ENCODE data around the gene TMEM256. TPM values are rescaled to one million over a fixed set of nuclear protein-coding genes. Genes with fewer than 3 reads are reported as not detected.

Gene TMEM256
- polyA plus RNA-seq, 3 donors, result 39.2 to 81.4 (median 72.6) TPM

- H3K36me3 Mint-ChIP-seq, result no peaks in the 10 kb centered on the region
- H3K36me3 ChIP-seq (replicated peaks in 1 of 2; ENCODE audit: control insufficient read depth in 1 of 2, insufficient read depth in 2 of 2, low read length in 2 of 2), result no peaks in the 10 kb centered on the region
- H3K27ac Mint-ChIP-seq, result no peak overlapping the region
- H3K4me2 ChIP-seq (replicated peaks; ENCODE audit: extremely low read depth, low read length, poor library complexity, severe bottlenecking), result no peak overlapping the region
- H3K9me3 Mint-ChIP-seq, result no peaks in the 10 kb centered on the region
- H3K4me1 Mint-ChIP-seq, result peaks cover 11% of the 10 kb centered on the region
- H3K9ac ChIP-seq (ENCODE audit: insufficient read depth, low read length, poor library complexity, severe bottlenecking), result no peak overlapping the region
- H4K20me1 ChIP-seq (ENCODE audit: insufficient read depth, low read length), result peaks cover under 1% of the 10 kb centered on the region
- H3K79me2 ChIP-seq (ENCODE audit: insufficient read depth, low read length), result peaks cover 4% of the 10 kb centered on the region
- H3K27me3 Mint-ChIP-seq (ENCODE audit: low read depth in 3 of 3), result no peaks in the 10 kb centered on the region
- H2AFZ ChIP-seq (ENCODE audit: insufficient read depth, low read depth, low read length, poor library complexity, severe bottlenecking), result no peak overlapping the region
- H3K4me3 Mint-ChIP-seq, result no peak overlapping the region
- H3K9me3 ChIP-seq (replicated peaks in 1 of 2; ENCODE audit: control insufficient read depth in 1 of 2, insufficient read depth in 1 of 2, low read length in 2 of 2), result no peaks in the 10 kb centered on the region
- WGBS (ENCODE audit: insufficient coverage), result 100% methylated on average over 1 of the region's 1 CpG
- DNase-seq, result no peak
- TF ChIP-seq CTCF (IDR thresholded peaks at IDR 0.05), result no peak
- H3K27me3 ChIP-seq (ENCODE audit: control insufficient read depth in 2 of 2, insufficient read depth in 2 of 2, low read length in 2 of 2), result no peaks in the 10 kb centered on the region
- H3K27ac ChIP-seq (ENCODE audit: low read depth in 1 of 2, low read length in 2 of 2), result no peak overlapping the region
- intact Hi-C loops (cut with micrococcal nuclease), result loop anchor here in 1 of 2 donors (5.0 to 10.0 kb wide), 3 partner anchors 44 to 254 kb away; partner anchors contain the start of genes SENP3, TP53 and WRAP53
- peaks cover 10 to 12% of the 10 kb centered on the region in 2 donors for H3K4me1 ChIP-seq (ENCODE audit: control insufficient read depth in 1 of 2, insufficient read depth in 2 of 2, low read length in 2 of 2)
- no peak overlapping the region for H3K4me3 ChIP-seq (replicated peaks in 1 of 3; ENCODE audit: low read depth in 2 of 3, low read length in 3 of 3)
These were observed 27.3 kb upstream of the TMEM256 start for GRCh38 chr17:7431231-7431630.

GRCh38 chr17:7429722-7430121 lies 25.8 kb upstream of the TMEM256 start:
- intact Hi-C loops (cut with micrococcal nuclease), result loop anchor here in 1 of 2 donors (5.0 to 10.0 kb wide), 3 partner anchors 42 to 255 kb away; partner anchors contain the start of genes SENP3, TP53 and WRAP53
- Mint-ChIP-seq H3K36me3 (no peaks in the 10 kb centered on the region), H3K4me1 (peaks cover under 1% of the 10 kb centered on the region), H3K9me3 (no peaks in the 10 kb centered on the region), H3K27me3 (ENCODE audit: low read depth in 3 of 3) (peaks cover 0 to 3% (median 0%) of the 10 kb centered on the region in 3 donors), H3K4me3 (no peak overlapping the region), H3K27ac (no peak overlapping the region)
- Histone ChIP-seq H3K36me3 (replicated peaks in 1 of 2; ENCODE audit: control insufficient read depth in 1 of 2, insufficient read depth in 2 of 2, low read length in 2 of 2) (no peaks in the 10 kb centered on the region), H3K79me2 (ENCODE audit: insufficient read depth, low read length) (no peaks in the 10 kb centered on the region), H3K9ac (ENCODE audit: insufficient read depth, low read length, poor library complexity, severe bottlenecking) (no peak overlapping the region), H3K4me2 (replicated peaks; ENCODE audit: extremely low read depth, low read length, poor library complexity, severe bottlenecking) (no peak overlapping the region), H3K4me1 (ENCODE audit: control insufficient read depth in 1 of 2, insufficient read depth in 2 of 2, low read length in 2 of 2) (peaks cover 0 to 3% of the 10 kb centered on the region in 2 donors), H3K27ac (ENCODE audit: low read depth in 1 of 2, low read length in 2 of 2) (no peak overlapping the region), H3K9me3 (replicated peaks in 1 of 2; ENCODE audit: control insufficient read depth in 1 of 2, insufficient read depth in 1 of 2, low read length in 2 of 2) (no peaks in the 10 kb centered on the region), H4K20me1 (ENCODE audit: insufficient read depth, low read length) (no peaks in the 10 kb centered on the region), H3K27me3 (ENCODE audit: control insufficient read depth in 2 of 2, insufficient read depth in 2 of 2, low read length in 2 of 2) (no peaks in the 10 kb centered on the region), H3K4me3 (replicated peaks in 1 of 3; ENCODE audit: low read depth in 2 of 3, low read length in 3 of 3) (no peak overlapping the region), H2AFZ (ENCODE audit: insufficient read depth, low read depth, low read length, poor library complexity, severe bottlenecking) (no peak overlapping the region)
- TF ChIP-seq CTCF (IDR thresholded peaks at IDR 0.05), result no peak
- DNase-seq, result no peak
- 96% methylated on average over 10 of the region's 10 CpGs for WGBS (ENCODE audit: insufficient coverage)

Data from CD14-positive monocyte (primary cell).